GM18909 (cell line): ENCODE data around the gene ITIH4.

Experiments
- ATAC-seq: cut with Tn5 transposase; IDR thresholded peaks from one replicate; pipeline ENCODE4 v1.9.1; 2021; ENCODE audit warnings: mild to moderate bottlenecking; ENCODE audit not compliant: unreplicated experiment, poor library complexity

The ITIH4 gene

GRCh38 chr3:52774066-52774713 lies 56.3 kb downstream of the ITIH4 start:
- no peak for ATAC-seq

GRCh38 chr3:52773361-52774065 lies 57.0 kb downstream of the ITIH4 start:
- no peak for ATAC-seq

- ATAC-seq, result no peak
Observed at GRCh38 chr3:52771702-52772101, 58.8 kb downstream of the ITIH4 start.

GRCh38 chr3:52771334-52771681 lies 59.2 kb downstream of the ITIH4 start:
- peak; percentile 6 for ATAC-seq

GRCh38 chr3:52770496-52771333 lies 59.8 kb downstream of the ITIH4 start, which contains the start of gene NEK4:
TSS of gene NEK4 (minus strand) at chr3:52770940. CDS start at chr3:52770746, 194 bp downstream.
- peak; percentile 95 for ATAC-seq

GRCh38 chr3:52769786-52770455 lies 60.6 kb downstream of the ITIH4 start:
- ATAC-seq, result no peak

- ATAC-seq, result no peak
Observed at GRCh38 chr3:52763466-52763865, 67.0 kb downstream of the ITIH4 start.
